GM21737 (cell line): Measurements from ENCODE around the gene TNPO3.
A peak's percentile ranks its signal among the peaks of the same experiment; 100 is the strongest.
"Not testable (repeated sequence)": the region's sequence is repeated elsewhere in the genome, so short reads cannot be mapped to it uniquely, and the experiment has no call there.

Experiments
- ATAC-seq: cut with Tn5 transposase; IDR thresholded peaks from one replicate; pipeline ENCODE4 v1.9.1; 2021; ENCODE audit warnings: mild to moderate bottlenecking, moderate library complexity; ENCODE audit not compliant: unreplicated experiment

TNPO3 gene

DNA sequence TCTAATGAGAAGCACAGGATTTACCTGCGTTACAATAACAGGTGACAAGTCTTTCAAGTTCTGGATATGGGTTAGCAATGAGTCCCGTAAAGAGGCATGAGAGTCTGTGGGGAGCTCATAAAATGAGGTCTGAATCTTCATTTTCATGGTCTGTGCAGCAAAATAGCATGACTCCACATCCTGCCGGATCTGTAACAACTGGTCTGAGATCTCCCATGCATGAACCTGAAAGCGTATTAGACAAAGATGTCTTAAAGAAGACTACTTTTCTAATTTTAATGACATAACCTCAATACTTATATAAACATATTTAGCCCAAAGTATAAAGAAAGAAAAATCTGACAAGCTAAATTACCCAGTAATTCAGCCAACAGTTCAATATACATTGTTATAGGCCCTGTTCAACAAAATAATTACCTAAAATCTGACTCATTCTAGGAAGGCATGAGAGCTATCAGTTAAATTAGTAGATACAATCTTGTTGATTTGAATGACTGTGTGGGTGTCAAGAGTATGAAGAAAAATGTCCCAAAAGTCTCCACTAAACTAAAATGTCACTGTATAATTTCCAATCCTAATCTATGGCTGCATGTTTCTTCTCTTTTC lies 36.9 kb downstream of the TNPO3 start:
- peak; percentile 81 for ATAC-seq

DNA sequence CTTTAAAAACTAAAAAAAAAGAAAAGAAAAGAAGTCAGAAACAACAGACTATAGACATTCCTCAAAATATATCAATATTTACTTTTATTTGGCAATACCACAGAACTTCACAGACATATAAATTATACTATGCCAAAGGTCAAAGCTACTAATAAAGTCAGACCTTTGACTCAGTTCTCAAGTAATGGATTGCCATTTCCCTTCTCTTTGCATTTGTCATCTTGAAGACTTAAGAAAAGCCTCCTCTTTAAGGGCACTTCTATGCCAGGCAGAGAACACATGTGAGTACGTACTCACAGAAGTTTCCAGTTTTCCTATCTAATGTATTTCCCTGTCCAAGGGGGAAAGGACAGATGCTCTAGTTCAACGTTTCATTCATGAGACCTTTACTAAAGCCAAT lies 37.6 kb downstream of the TNPO3 start:
- peak; percentile 20 for ATAC-seq

DNA sequence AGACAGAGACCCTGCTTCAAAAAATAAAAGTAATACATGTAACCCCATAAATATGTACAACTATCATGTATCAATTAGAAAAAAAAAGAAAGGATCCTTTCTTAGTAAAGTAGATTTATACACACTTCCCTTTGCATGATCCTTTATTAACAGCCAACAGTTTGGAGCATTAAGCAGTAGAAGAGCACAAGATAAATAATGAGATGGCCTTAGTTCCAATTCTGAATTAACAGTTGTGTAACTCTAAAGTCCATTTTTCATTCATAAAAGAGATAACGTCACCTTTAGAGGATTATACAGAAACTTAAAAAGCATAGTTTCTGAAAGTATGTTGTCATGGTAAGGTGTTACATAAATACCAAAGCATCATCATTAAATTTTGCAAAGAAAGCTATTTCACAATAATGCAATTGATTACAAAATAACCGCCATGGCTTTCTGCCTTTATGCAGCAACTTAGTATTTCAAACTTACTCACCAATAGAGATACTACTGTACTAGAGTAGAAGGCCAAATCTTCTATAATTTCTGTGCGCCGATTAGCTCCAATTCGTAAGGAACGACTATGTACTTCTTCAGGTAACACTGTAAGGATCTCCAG lies 40.3 kb downstream of the TNPO3 start:
- ATAC-seq: no peak

DNA sequence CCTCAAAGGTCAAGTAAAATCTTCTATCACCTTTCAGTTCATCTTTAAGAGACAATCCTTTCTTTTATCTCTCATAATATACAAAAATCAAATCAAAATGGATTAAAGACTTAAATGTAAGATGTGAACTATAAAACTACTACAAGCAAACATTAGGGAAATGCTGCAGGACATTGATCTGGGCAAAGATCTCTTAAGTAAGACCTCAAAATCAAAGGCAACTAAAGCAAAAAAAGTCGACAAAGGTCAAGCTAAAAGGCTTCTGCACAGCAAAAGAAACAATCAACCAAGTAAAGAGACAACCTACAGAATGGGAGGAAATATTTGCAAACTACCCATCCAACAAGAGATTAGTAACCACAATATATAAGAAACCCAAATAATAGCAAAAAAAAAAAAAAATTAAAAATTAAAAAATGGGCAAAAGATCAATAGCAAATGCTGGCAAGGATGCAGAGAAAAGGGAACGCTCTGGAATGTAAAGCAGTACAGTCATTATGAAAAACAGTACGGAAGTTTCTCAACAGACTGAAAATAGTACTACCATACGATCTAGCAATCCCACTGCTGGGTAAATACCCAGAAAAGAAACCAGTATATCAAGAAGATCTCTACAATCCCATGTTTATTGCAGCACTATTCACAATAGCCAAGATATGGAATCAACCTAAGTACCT lies 41.7 kb downstream of the TNPO3 start:
- no peak for ATAC-seq

DNA sequence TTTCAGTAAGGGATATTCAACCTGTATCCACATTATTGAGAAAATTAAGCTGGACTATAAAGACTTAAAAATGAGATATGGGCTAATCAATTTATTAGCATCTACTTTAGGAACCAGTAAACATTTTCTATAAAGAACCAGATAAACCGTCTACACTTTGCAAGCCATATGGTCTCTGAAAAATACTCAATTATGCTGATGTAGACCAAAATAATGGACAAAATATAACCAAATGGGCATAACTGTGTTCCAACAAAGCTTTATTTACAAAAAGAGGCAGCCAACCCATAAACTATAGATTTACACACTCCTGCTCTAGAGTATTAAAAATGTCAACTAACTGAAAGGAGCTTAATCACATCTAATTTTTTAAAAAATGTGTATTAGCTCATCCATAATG lies 42.3 kb downstream of the TNPO3 start:
- ATAC-seq: no peak

DNA sequence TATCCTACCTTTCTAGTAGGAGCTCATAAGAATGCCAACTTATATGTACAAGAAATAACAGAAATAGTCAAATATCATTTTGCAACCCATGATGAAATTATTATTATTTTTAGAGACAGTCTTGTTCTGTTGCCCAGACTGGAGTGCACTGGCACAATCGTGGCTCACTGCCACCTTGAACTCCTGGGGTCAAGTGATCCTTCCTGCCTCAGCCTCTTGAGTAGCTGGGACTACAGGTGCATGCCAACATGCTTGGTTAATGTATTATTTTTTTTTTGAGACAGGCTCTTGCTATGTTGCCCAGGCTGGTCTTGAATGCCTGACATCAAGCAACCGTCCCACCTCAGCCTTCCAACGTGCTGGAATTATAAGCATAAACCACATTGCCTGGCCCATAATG lies 44.8 kb downstream of the TNPO3 start:
- ATAC-seq: no peak

DNA sequence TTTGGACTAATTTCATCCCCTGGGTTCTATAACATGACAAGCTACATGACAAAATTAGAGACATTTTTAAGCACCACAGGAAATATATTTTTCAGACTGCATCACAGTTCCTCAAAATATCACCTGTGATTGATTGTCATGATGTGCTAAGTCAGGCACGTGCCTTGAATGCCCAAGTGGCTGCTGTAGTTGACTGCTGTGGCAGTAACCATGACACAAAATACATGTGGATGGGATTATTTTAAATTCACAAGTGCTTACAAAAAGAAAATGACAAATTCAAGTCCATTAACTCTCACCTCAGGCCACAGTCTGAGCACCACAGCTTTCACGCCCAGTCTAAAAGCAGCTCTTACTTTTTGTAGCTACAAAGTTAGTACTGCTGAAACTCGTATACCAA lies 45.5 kb downstream of the TNPO3 start:
- ATAC-seq: peak; percentile 66

DNA sequence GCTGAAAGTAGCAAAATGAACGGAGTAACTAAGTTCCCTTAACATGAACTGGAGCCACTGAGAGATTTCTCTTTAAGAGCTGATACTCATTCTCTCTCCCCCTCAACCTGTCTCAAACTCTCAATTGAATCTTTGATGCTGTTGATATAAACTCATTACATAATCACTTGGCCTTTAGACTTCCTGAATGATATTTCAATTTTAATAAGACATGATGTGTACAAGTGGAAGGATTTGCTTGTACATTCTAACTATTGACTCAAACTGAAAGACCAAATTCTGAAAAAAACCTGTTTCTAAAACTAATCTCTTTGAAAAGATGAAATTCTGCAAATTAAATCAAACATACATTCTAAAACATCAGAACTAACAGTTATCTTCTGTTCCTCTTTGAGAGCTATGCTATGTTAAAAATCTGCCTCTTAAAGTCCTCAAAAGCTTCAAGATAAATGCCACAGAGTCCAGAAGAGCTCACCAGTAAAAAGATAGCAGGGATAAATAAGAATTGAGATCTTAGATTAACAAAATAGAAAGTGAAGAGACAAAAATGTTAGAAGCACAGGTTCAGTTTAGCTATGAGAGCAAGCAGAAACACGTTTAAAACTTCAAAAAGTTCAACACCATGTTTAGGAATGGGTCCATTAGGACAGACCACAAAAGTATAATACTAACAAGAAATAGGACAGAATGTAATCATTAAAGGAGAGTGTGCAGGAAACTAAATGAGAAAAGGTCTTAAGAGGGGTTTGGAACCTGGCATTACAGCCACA lies 46.1 kb downstream of the TNPO3 start:
- peak; percentile 19 for ATAC-seq

DNA sequence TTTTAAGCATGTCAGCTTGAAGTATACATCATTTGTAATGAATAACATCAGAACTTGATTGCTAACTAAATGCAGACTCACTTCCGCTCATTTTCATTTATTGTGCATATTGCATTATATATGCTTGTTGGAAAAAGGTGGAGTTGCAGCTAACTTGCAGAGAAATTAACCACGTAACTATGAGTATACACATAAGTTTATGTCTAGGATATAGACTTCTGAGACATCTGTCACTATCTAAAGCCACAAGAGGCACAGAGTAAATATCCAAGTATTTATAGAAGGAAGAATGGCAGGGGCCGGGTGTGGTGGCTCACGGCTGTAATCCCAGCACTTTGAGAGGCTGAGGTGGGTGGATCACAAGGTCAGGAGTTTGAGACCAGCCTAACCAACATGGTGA lies 47.3 kb downstream of the TNPO3 start:
- no peak for ATAC-seq

DNA sequence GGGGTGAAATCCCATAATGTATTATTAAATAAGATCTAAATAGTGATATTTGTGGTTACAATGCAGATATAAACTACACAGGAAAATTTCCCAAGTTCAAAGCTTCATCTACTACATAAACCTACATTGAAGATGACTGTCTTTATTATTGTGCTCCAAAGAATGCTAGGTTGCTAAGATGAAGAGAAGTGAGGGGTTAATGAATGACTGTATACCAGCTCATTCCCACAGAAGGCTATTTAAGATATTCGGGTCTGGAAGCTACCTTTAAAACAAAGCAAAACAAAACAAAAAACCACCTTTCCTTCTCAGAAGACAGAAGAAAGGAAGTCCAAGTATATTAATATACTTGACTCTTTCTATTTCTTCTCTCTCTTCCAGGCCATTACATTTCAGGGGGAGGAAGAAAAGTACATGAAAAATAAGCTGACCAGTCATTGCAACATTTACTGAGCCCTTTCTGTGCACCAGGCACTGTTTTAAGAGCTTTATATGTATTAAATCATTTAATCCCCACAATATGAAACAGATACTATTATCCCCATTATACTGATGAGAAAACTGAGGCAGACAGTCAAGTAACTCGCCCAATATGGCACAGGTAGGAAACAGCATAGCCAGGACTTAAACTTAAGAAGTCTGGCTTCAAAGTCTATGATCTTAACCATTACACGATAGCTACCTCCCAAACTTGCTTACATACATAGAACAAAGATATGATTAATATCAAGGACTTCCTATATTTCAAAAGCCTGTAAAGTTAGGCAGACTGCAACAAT lies 48.1 kb downstream of the TNPO3 start:
- ATAC-seq: no peak

DNA sequence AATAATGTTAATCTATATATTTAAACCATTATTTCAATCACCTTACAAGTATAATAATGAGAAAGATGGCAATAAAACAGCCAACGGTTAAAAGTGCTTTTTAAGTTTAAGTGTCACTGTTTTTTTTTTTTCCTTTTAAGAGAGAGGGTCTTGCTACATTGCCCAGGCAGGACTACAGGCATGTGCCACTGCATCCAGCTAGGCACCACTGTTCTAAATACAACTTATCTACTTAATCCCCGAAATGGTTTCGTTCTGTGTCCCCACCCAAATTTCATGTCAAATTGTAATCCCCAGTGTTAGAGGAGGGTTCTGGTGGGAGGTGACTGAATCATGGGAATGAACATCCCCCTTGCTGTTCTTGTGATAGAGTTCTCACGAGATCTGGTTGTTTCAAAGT lies 49.7 kb downstream of the TNPO3 start:
- ATAC-seq: no peak

DNA sequence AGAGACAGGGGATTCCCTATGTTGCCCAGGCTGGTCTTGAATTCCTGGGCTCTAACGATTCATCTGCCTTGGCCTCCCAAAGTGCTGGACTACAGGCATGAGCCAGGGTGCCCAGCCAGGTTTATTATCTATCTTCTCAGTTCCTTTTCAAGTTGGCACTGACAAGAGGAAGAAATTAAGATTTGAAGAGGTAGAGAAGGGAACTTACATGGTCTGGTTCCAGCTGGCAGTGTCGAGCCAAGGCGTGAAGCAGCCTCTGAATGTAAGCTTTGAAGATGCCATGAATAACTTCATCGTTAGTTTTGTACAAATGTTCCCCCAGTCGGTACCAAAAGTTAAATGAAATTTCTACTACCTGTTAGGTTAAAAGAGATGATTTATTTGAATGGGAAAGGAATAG lies 57.7 kb downstream of the TNPO3 start:
- no peak for ATAC-seq

DNA sequence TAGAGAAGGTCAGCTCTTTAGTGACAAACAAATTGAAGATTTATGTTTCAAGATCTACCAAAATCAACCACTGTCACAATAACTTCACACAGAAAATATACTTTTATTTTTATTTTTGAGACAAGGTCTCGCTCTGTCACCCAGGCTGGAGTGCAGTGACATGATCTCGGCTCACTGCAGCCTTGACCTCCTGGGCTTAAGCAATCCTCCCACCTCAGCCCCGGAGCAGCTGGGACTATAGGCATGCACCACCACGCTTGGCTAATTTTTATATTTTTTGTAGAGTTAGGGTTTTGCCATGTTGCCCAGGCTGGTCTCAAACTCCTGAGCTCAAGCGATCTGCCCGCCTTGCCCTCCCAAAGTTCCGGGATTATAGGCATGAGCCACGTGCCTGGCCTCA lies 60.4 kb downstream of the TNPO3 start:
- ATAC-seq: not testable (repeated sequence)

DNA sequence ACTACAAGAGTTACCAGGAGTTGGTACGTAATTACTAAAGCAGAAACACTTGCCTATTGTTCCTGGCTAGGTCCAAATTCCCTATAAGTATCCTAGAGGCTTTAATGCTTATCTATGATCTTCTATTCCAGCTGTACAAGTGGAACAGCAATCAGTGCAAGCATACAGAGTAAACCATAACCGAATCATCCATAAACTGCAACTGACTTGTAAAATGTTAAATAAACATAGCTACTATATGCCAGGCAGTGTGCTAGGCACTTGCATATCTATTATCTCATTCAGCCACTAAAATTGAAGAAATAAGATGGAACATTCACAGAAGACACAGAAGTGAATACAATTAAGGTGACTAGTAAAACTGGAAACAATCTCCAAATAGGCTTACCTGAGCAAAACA lies 61.5 kb downstream of the TNPO3 start:
- ATAC-seq: no peak

DNA sequence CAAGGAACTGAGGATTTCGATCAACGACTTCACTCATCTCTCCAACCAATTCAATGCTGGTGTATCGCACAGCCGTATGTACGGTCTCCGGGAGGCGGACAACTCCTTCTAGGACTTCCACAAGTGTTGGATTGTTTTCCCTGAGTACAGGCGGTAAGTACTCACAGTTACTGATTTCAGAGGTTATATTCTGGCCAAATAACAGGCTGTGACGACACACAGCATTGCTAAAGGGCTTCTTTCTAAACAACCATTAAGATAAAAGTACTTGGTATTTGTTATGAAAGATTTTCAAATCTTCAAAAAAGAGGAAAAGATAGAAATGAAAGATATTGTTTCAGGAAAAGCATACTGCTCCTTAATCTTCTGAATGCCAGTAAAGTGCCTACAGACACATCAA lies 65.0 kb downstream of the TNPO3 start:
- ATAC-seq: no peak

DNA sequence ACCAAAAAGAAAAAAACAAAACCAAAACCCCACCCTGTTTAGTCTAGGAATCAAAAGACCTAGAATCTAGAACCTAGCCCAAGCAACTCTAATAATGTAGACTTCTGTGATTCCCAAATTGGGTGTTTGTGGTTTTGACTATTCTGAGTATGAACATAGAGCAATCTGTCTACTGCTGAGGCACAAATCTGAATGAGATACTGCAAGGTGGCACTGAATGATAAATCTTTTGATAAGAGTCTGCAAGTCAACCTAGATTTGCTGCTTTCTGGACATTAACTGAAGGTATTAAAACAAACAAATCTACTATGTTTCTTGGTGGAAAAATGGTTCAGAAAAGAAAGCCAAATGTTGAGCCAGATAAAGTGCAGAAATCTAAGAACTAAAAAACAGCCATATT lies 66.5 kb downstream of the TNPO3 start:
- ATAC-seq: no peak

DNA sequence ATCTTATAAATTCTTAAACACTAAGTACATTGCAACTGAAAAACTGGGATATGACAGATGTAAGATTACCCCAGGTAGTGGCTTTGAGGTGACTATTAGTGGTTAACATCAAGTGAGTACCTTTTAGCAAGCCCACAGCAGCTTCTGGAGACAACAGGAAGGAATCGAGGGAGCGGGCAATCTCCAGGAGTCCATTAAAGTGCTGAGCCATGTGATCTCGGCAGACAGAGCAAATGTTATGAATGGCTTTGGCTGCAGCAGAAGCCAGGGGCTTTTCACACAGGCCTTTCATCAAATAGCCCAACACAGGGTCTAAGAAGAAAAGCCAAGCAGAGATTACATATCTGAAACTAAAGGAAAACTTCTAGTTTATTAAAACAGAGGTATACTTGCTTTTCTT lies 68.3 kb downstream of the TNPO3 start:
- ATAC-seq: no peak

DNA sequence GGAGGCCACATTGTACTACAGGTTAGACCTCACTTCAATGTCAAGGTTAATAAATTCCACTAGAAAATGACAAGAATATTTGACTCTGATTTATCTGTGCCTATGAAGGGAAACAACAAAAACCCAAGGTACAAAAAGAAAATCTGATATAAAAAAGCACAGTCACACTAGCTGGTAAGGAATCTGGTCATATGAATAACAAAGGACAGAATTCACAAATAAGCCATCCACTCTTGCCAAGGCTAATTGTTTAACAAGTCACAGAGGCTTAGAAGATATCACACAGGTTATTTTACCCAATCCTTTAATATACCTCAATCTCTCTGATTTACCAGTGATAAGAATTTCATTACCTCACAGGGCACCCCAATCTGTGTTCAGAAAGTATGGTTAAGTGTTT lies 69.3 kb downstream of the TNPO3 start:
- no peak for ATAC-seq

DNA sequence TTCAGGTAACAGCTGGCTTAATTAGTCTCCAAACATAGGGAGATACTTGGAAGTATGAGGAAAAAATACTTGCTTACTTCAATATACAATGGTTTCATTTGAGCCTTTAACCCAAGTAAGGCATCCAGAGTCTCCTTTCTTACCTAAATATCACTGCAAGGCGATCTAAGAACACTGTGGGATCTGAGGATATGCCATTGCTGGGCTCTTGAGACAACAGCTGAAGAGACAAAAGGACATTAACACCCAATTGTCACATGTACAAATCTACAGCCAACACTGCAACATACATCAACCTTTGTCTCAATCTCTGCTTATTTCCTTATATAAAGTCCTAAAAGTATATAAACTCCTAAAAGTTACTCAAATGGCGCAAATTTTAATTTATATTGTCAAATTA lies 72.8 kb downstream of the TNPO3 start:
- no peak for ATAC-seq

DNA sequence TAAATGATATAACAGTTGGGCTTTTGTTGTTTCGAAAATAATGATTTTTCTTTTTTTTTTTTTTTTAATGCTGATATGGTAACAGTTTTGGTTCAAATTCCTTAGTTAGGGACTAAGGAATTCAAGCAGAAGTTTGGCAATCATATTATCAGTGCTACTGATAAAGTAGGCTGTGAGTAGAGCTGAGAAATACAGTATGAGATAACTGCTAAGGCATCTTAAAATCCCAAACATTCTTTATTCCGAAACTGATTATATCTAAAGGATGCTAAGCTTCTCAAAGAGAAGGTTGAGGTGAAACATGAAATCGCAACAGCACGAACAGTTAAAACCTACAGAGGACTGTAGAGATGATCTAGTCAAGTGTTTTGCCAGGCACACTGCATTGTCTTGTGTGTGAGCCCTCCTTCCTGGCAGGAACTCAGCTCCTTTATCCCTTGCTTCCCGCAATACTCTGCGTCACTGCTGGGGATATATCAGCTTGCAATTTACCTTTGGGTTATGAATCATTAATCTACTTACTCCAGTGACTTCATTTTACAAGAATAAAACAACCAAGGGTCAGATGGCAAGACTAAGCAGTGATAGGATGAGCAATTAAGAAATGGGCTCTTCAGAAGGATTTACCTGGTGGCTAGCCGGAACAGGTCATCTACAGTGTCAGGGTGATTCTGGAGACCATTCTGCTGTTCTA lies 80.5 kb downstream of the TNPO3 start:
- ATAC-seq: no peak

DNA sequence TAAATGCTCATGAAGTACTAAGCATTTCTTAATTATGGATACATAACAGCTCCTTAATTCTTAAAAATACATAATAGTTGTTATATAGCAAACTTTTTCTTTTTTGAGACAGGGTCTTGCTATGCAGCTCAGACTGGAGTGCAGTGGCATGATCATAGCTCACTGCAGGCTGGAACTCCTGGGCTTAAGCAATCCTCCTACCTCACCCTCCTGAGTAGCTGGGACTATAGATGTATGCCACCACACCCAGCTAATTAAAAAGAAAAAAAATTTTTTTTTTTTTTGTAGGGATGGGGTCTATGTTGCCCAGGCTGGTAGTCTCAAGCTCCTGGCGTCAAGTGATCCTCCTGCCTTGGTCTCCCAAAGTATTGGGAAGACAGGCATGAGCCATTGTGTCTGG lies 86.3 kb downstream of the TNPO3 start:
- no peak for ATAC-seq
